Body of pancreas (tissue), 4 donors: Measurements from ENCODE around the gene DYRK1B. TPM values are rescaled to one million over a fixed set of nuclear protein-coding genes. Genes with fewer than 3 reads are reported as not detected.

Experiments used
- ATAC-seq: fragments of 150-250 bp; one replicate; pipeline ENCODE4 v1.9.1; 2016
- DNase-seq, 4 donors: peaks; one replicate each; pipeline ENCODE4 v3.0.0-alpha.2; 2019
- H3K27ac ChIP-seq, 4 donors: fragments of 200-600 bp; sonication (generic); 1 replicate in 3 of 4; 2 replicates in 1 of 4; pipeline versions ENCODE4 v1.5.1 to v1.6.1; 2016 to 2019; ENCODE audit warnings: mild to moderate bottlenecking in 1 of 4, mixed read lengths in 1 of 4, moderate library complexity in 1 of 4
- H3K27me3 ChIP-seq, 2 donors: fragments of 200-600 bp; sonication (generic); one replicate each; pipeline ENCODE4 v1.6.0; 2016; ENCODE audit warnings: mild to moderate bottlenecking in 1 of 2
- H3K36me3 ChIP-seq, 2 donors: fragments of 200-600 bp; sonication (generic); replicated peaks in 1 of 2; 2 replicates each; pipeline ENCODE4 v1.5.1; 2016; ENCODE audit warnings: low read depth in 2 of 2; ENCODE audit not compliant: insufficient read depth in 1 of 2
- H3K4me1 ChIP-seq: fragments of 200-600 bp; sonication (generic); one replicate; pipeline ENCODE4 v1.6.0; 2016
- H3K4me3 ChIP-seq, 2 donors: fragments of 200-600 bp; sonication (generic); 1 replicate in 1 of 2; 2 replicates in 1 of 2; pipeline ENCODE4 v1.5.1; 2016 to 2019
- H3K9me3 ChIP-seq, 3 donors: fragments of 200-600 bp; sonication (generic); 1 replicate in 2 of 3; 2 replicates in 1 of 3; pipeline ENCODE4 v1.5.1; 2016
- POLR2A ChIP-seq, 3 donors: fragments of 450-650 bp; IDR thresholded peaks; one replicate each; pipeline ENCODE4 v1.6.1; 2016; ENCODE audit warnings: antibody characterized with exemption in 3 of 3, mild to moderate bottlenecking in 2 of 3
- WGBS, 2 donors: methylation state at CpG; one replicate each; pipeline ENCODE4 v1.1.5; 2017; 5-methylcytosine and 5-hydroxymethylcytosine counted together
- intact Hi-C: fragments of 100-400 bp; cut with DNase I; formaldehyde crosslinking; loops from one replicate; pipeline ENCODE4 v1.15.1; 2023
- total RNA-seq, 2 donors: library from RNA; depleted of rRNA; stranded (reverse); fragments of >200 nt; gene quantifications; one replicate each; pipeline ENCODE4 v1.1.0, GENCODE V29; 2016
- TF ChIP-seq, protein P1 (sequence below), 7 experiments: fragments of 450-650 bp in 4 of 7; fragments of 200-600 bp in 3 of 7; sonication (generic) in 3 of 7; IDR thresholded peaks; one replicate each; pipeline ENCODE4 v1.5.1; 2016 to 2019; ENCODE audit warnings: antibody characterized with exemption in 7 of 7

The DYRK1B gene
- total RNA-seq, 2 donors from 2014 or later = 11.9 to 21.1 TPM

DNA sequence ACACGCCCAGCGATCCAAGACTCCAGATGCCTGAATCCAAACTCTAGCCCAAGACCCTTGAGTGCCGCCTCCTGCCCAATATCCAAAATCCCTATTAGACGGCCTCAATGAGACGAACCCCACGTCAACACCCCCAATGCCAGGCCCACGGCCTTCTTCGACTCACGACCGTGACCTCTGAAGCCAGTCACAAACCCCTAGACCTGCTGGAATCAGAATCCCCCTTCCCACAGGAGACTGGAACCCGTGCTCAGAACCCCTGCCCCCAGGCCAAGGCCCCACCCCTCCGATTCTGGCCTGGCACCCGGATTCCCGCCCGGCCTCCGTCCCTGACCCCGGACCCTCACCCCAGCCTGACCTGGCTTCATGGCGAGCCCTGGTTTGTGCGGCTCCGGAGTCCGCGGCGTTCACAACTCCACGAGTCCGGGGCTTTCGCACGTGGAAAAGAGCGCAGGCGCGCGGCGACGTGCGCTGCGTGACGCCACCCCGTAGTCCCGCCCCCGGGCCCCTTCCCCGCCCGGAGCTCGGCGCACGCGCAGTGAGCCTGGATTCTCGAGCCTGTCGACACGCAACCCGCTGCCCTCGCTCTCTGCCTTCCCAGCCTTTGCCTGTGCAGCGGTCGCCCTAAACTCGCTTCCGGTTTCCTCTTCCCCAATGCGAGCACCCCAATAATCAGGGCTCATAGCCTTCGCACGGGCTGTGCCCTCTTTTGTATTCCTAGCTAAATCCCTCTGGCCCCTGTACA is 12.1 kb upstream of the DYRK1B start, which contains the start of gene FBL:
FBL (minus strand) TSS at position 447 of the 745 bp plus-strand sequence; CDS start at position 368, 79 bp downstream.
- intact Hi-C loops = no loop called here
- peak; percentile 96 to 98 (median 98) for DNase-seq
- WGBS, 2 donors = 0% methylated on average over 28 to 53 of the region's 57 CpGs

DNA sequence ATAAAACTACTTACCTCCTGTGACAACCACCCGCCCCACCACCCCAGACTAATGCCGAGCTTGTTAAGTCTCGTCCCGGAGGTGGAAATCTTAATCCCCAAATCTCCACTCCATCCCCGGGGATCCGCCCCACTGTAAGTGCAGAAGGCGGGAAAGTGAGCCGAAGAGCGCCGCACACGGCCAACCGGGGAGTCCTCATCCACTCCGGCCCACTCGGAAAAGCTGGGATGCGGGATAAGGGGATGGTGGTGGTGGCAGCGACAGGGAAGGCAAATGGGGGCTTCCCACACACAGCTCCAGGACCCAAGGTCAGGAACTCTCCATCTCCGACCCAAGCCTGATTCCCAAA is 11.6 kb upstream of the DYRK1B start:
- 0% methylated on average over 2 to 17 of the region's 17 CpGs for WGBS, 2 donors
- intact Hi-C loops = no loop called here
- peak overlapping the region; percentile 48 to 87 (median 78) for H3K27ac ChIP-seq

More for the DNA sequence above, 12.1 kb upstream of the DYRK1B start, which contains the start of gene FBL:
- H3K9me3 ChIP-seq = no peaks in the 10 kb centered on the region
- H3K4me3 ChIP-seq = peak within 1 kb of the TSS; percentile 90 to 93
- no peaks in the 10 kb centered on the region for H3K36me3 ChIP-seq
- peak; percentile 98 for ATAC-seq
- H3K27ac ChIP-seq = peak within 1 kb of the TSS; percentile 48 to 87 (median 78)
- peaks cover 47% of the 10 kb centered on the region for H3K4me1 ChIP-seq
- no peaks in the 10 kb centered on the region for H3K27me3 ChIP-seq
- TF ChIP-seq, protein P1, sequence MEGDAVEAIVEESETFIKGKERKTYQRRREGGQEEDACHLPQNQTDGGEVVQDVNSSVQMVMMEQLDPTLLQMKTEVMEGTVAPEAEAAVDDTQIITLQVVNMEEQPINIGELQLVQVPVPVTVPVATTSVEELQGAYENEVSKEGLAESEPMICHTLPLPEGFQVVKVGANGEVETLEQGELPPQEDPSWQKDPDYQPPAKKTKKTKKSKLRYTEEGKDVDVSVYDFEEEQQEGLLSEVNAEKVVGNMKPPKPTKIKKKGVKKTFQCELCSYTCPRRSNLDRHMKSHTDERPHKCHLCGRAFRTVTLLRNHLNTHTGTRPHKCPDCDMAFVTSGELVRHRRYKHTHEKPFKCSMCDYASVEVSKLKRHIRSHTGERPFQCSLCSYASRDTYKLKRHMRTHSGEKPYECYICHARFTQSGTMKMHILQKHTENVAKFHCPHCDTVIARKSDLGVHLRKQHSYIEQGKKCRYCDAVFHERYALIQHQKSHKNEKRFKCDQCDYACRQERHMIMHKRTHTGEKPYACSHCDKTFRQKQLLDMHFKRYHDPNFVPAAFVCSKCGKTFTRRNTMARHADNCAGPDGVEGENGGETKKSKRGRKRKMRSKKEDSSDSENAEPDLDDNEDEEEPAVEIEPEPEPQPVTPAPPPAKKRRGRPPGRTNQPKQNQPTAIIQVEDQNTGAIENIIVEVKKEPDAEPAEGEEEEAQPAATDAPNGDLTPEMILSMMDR (IDR thresholded peaks at IDR 0.05) = no peak
- peak; percentile 45 to 80 (median 69) for TF ChIP-seq POLR2A (IDR thresholded peaks at IDR 0.05)

DNA sequence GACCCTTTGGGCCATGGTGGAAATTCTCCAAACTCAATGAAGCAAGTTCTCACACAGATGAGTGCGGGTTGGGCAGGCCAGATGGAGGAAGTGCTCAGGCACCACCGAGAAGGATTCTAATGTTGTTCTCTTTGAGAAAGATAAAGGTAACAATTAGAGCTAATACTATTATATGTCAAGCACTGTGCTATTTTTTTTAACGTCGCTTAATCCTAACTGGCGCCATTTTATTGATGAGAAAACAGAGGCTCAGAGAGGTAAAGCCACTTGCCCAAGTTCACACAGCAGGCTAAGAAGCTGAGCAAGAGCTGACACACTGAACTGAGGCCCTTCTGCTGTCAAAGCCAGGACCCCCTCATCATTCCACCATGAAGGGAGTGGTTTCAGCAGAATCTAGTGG is 11.2 kb upstream of the DYRK1B start:
- no peak for DNase-seq
- H3K9me3 ChIP-seq = no peaks in the 10 kb centered on the region
- H3K27me3 ChIP-seq = no peaks in the 10 kb centered on the region
- ATAC-seq = no peak
- intact Hi-C loops = no loop called here
- H3K36me3 ChIP-seq = no peaks in the 10 kb centered on the region
- WGBS, 2 donors = 20 to 31% methylated on average over 5 of the region's 5 CpGs
- no peak overlapping the region for H3K27ac ChIP-seq
- peak overlapping the region; percentile 90 to 93 for H3K4me3 ChIP-seq
- peaks cover 47% of the 10 kb centered on the region for H3K4me1 ChIP-seq
- no peak for TF ChIP-seq POLR2A (IDR thresholded peaks at IDR 0.05)
- TF ChIP-seq, protein P1 (IDR thresholded peaks at IDR 0.05) = no peak

More for the DNA sequence above, 11.6 kb upstream of the DYRK1B start:
- H3K4me3 ChIP-seq = peak overlapping the region; percentile 90 to 93
- no peak for TF ChIP-seq POLR2A (IDR thresholded peaks at IDR 0.05)
- TF ChIP-seq, protein P1 (IDR thresholded peaks at IDR 0.05) = no peak
- peaks cover 47% of the 10 kb centered on the region for H3K4me1 ChIP-seq
- H3K36me3 ChIP-seq = no peaks in the 10 kb centered on the region
- DNase-seq = no peak
- H3K27me3 ChIP-seq = no peaks in the 10 kb centered on the region
- H3K9me3 ChIP-seq = no peaks in the 10 kb centered on the region
- ATAC-seq = peak; percentile 9

DNA sequence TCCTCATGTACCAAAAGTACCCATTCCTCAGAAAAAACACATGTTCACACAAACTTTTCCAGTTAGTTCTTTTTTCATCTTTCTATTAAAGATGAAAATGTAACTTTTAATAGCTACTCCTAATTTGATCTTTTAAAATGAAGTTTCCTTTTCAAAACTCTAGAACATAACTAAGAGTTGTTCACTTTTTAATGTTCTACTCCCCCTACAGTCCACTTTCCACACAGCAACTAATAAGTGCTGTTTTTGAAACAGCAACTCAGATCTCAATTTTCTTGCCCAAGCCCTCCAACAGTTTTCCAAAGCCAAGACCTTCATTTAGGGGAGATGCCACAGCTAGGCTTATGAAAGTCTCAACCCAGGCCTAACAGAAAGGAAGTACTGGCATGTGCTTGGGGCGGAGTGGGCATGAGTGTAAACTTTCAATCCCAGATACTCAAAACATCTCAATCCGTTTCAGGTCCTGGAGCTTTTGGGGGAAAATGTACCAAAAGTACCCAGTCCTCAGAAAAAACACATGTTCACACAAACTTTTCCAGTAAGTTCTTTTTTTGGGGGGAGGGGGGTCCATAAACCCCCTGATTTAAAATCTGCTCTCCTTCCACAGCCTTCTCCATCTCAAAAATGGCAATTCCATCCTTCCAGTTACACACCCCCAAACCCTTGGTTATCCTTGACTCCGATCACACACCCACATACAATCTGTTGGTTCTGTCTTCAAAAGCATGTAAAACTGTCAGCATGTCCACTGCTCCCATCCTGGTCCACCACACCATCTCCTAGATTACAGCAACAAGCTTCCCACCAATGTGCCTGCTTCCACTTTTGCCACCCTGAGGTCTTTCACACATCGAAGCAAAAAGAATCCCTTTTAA is 10.2 kb upstream of the DYRK1B start:
- intact Hi-C loops = no loop called here
- H3K36me3 ChIP-seq = peaks cover 0 to 5% of the 10 kb centered on the region in 2 donors
- TF ChIP-seq, protein P1 (IDR thresholded peaks at IDR 0.05) = peak in 6 of 7 experiments; percentile 49 to 63 (median 57)
- TF ChIP-seq POLR2A (IDR thresholded peaks at IDR 0.05) = no peak
- 43 to 53% methylated on average over 4 of the region's 4 CpGs for WGBS, 2 donors
- DNase-seq = peak in 1 of 4 donors; percentile 40
- H3K4me1 ChIP-seq = peaks cover 47% of the 10 kb centered on the region
- H3K4me3 ChIP-seq = no peak overlapping the region
- H3K9me3 ChIP-seq = no peaks in the 10 kb centered on the region
- no peak for ATAC-seq
- H3K27me3 ChIP-seq = no peaks in the 10 kb centered on the region
- no peak overlapping the region for H3K27ac ChIP-seq
